GM12801 (cell line): Measurements from ENCODE around the gene DYRK2.

ENCODE experiments used
- TF ChIP-seq, protein P1 (sequence below): IDR thresholded peaks from one replicate; pipeline ENCODE4 v1.5.1; 2011; ENCODE audit warnings: control low read depth; ENCODE audit not compliant: insufficient read length; ENCODE audit errors: extremely low read depth

The DYRK2 gene

DNA sequence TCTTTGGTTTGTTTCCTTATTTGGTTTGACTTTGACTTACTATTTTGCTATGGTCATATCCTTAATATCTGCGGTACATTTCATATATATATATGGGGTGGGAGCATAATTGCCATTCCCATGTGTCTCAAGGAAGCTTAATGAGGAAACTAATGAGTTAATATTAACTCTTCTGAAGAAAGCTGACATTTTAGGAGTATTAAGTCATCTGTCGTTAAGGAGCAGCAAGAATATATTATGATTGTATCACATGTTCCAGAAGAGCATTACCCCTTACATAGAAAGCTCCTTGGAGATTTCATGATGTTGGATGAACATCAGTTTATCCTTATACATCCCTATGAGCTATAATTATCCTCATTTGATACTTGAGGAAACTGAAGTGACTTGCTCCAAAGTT lies 15.6 kb downstream of the DYRK2 start:
- TF ChIP-seq, protein P1, sequence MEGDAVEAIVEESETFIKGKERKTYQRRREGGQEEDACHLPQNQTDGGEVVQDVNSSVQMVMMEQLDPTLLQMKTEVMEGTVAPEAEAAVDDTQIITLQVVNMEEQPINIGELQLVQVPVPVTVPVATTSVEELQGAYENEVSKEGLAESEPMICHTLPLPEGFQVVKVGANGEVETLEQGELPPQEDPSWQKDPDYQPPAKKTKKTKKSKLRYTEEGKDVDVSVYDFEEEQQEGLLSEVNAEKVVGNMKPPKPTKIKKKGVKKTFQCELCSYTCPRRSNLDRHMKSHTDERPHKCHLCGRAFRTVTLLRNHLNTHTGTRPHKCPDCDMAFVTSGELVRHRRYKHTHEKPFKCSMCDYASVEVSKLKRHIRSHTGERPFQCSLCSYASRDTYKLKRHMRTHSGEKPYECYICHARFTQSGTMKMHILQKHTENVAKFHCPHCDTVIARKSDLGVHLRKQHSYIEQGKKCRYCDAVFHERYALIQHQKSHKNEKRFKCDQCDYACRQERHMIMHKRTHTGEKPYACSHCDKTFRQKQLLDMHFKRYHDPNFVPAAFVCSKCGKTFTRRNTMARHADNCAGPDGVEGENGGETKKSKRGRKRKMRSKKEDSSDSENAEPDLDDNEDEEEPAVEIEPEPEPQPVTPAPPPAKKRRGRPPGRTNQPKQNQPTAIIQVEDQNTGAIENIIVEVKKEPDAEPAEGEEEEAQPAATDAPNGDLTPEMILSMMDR = no peak

DNA sequence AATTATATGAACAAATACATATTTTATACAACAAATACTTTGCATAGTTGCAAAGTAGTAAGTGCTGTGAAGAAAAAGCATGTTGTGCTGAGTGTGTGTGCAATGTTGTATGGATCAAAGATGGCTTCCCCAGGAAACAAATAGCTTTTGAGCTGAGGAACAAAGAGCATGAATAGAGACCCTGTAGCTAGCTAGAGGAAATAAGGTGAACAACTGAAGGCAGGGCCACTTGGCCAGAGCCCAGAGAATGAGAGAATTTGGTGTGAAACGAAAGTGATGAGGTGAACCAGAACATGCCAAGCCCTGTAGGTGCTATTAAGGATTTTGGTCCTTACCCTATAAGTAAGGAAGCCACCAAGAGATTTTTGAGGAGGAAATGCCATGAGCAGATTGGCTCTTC lies 17.1 kb downstream of the DYRK2 start:
- TF ChIP-seq, protein P1 = no peak

DNA sequence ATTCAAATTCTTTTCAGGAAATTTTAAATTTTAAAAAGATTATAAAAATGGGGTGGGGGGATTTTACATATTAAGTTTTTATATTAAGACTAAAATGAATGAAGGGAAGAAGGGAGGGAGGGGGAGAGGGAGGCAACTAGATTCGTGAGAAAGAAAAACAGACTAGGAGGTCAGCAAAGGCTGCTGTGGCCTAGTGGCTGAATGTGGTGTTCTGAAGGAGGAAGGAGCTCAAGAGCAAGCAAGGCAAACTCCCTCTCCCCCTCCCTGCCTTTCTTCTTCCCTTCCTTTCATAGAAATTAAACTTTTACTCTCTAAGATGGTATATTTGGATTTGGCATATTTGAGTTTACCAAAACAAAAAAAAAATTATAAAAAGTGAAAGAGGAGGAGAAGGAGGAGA lies 18.1 kb downstream of the DYRK2 start:
- TF ChIP-seq, protein P1 = no peak

DNA sequence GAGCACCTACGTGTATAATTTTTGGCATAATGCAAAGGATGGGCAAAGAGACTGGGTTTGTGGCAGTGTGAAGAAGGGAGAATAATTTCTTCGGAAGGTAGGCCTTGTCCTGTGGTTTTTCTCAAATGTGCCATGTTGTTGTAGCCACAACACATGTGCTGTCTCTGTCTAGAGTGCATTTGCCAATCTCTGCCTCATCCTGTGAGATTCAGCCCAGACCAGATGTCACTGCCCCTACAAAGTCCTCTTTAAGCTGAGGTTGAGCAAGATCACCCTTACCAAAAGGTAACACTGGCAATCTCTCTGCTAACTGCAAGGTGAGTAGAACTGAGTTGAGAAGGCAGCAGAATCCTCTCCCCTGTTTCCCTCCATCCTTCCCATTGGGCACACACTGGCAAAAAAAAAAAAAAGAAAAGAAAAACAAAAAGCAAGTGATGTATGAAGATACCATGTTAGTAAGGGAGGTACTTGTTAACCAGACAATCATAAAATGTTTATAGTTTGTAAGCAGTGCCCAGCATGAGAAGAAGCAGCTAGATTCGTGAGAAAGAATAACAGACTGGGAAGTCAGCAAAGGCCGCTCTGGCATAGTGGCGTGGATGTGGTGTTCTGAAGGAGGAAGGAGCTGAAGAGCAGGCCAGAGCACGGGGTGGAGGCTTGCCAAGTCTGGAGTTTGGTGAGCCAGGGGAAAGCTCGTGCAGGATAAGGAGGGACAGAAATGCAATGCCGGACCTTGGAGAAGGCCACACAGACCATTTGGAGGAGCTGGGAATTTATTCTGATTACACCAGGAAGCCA lies 18.9 kb downstream of the DYRK2 start:
- TF ChIP-seq, protein P1 = no peak

DNA sequence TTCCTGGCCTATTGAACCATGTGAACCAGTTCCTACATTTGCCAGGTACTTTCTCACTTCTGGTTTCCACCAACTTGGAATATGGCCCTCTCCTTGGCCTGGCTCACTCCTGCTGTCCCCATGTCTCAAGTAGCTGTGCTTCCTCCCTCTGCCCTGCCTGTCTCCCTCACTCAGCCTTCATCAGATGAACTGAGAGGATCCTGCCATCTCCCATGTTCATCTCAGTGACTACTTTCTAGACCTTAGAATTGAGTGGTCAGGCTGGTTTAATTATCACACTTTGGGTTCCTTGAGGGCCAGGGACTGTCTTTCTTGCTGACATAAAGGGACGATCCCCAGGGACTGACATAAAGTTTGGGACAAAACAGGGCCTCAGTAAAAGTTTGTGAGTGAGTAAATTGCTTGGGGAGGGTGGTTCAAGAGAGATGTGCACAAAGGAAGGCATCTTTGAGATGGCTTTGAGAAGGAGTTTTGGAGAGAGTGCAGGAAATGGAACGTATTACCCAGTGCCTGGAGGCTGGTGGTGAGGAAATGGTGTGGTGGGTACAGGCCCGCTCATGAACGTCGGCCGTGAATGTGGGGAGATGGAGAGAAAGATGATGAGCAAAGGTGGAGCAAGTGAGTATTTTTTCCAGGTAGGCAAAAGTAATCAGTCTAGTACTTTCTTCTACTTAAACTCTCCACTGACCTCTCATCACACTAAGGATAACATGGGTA lies 20.8 kb downstream of the DYRK2 start:
- TF ChIP-seq, protein P1 = no peak

DNA sequence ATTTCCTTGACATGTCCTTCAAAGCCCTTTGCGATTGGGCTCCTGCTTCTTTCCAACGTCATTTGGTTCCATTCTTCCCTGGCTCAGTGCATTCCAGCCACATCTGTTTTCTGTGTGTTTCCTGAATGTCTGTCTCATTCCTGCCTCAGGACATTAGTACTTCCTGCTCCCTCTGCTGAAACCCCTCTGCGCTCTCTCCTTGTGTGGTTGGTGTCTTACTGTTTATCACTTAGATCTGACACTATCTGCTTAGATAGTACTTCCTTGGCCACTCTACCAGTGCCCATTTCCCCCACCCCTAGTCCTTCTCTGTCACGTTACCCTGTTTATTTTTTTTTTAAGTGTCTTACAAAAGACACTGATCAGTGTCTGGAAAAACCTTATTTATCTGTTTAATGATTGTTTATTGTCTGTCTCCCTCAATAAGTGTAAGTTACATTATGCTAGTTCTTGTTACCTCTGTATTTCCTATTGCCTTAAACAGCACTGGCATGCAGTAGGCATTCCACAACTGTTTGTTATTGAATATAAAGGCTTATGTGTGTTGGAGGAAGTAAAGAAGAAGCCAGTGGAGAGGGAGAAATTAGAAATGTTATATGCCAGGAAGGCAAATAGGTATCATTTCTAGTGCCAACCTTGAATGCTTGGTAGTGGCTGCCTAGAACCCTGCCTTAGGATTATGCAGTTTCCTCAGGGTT lies 21.5 kb downstream of the DYRK2 start:
- TF ChIP-seq, protein P1 = no peak

DNA sequence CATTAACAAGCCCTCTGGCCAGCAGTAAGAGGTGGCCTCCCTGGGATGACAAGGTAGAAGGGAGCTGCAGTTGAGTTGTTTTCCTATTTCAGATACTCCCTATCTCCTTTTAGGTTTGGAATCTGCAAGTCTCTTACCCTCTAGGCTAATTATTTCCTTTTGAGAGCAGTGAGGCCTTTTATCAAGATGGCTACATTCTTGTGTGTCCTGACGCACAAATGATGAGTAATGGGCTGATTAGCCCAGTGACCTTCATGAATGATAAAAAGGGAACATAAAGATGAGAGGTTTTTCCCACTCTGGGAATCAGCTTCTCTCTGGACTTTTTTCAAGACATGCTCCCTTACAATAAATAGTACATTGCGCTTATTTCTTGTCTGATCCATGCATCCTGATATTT lies 22.9 kb downstream of the DYRK2 start:
- TF ChIP-seq, protein P1 = no peak
